ENCODE data around the gene SLC1A4.
A peak's percentile ranks its signal among the peaks of the same experiment; 100 is the strongest.
"Not testable (repeated sequence)": the region's sequence is repeated elsewhere in the genome, so short reads cannot be mapped to it uniquely, and the experiment has no call there.

SLC1A4 gene

DNA sequence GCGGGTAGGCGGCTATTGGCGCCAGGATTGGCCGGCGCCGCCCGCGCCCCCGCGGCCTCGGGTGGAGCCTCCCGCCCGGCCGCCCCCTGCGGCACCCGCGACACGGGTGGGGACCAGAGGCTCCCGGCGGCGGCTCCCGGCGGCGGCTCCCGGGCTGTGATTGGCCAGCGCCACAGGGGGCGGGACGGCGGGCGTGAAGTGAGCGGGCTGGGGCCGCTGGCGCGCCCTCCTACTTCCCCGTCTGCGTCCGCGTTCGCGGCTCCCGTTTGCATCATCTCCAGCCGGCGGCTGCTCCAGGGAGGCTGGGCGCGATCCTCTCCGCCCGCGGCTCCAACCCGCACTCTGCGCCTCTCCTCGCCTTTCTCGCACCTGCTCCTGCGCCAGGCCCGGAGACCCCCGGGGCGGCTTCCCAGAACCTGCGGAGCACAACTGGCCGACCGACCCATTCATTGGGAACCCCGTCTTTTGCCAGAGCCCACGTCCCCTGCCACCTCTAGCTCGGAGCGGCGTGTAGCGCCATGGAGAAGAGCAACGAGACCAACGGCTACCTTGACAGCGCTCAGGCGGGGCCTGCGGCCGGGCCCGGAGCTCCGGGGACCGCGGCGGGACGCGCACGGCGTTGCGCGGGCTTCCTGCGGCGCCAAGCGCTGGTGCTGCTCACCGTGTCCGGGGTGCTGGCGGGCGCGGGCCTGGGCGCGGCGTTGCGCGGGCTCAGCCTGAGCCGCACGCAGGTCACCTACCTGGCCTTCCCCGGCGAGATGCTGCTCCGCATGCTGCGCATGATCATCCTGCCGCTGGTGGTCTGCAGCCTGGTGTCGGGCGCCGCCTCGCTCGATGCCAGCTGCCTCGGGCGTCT is at the start of gene SLC1A4:
Gene SLC1A4, plus strand, starts transcription at position 274 of the 856 bp plus-strand sequence. Its CDS starts 245 bp downstream, at position 519.
- DNase-seq (ENCODE audit: low read depth), result peak; percentile 54

DNA sequence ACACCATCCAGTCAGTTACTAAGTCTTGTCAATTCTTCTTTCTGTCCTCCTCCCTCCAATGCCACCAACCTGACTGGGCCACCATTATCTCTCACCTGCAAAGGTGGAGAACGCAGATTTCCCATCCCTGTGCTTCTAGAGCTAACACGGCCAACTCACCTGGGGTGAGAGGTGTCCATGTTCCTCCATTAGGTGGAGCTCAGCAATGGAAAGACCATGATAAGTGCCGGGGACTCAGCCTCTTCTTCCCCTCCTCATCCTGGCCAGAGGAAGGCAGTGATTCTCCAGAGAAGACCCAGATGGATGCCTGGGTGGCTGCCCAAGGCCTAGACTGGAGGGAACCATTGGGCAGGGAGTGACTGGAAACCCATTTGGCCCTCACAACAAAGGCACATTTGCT is 48.1 kb upstream of the SLC1A4 start:
- DNase-seq (ENCODE audit: low read depth), result no peak

DNA sequence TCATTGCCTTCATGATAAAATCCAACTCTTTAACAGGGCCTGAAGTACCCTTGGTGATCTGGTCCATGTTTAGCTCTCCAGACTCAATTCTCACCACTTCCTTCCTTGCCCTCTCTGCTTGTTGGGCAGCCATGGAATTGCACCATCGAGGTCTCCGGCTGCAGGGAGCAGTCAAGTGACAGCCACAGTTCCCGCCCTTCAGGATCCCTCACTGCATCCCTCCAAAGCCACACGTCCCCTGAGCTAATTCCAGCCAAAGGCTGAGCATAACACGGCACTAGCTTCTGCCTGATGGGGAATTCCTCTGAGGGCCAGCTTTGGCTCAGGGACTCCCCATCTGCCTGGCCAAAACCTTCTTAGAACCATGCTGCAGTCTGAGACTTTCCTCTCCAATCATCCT is 47.4 kb upstream of the SLC1A4 start:
- DNase-seq (ENCODE audit: low read depth), result no peak

DNA sequence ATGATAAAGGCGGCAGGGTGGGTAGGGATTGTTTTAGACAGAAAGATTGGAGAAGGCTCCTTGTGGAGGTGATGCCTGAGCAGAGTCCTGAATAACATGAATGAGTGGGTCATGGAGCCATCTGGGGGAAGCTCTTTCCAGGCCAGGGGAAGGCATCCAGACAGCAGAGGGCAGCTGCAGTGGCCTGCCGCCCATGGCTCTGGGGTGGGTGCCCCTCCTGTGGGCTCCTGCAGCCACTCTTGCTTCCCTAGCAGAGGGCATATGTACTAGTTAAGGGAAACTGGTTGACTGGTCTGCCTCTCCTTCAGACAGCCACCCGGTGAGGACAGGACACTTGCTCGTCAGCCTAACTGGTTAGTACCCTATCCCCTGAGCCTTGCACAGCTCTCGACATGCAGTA is 46.5 kb upstream of the SLC1A4 start:
- no peak for DNase-seq (ENCODE audit: low read depth)

DNA sequence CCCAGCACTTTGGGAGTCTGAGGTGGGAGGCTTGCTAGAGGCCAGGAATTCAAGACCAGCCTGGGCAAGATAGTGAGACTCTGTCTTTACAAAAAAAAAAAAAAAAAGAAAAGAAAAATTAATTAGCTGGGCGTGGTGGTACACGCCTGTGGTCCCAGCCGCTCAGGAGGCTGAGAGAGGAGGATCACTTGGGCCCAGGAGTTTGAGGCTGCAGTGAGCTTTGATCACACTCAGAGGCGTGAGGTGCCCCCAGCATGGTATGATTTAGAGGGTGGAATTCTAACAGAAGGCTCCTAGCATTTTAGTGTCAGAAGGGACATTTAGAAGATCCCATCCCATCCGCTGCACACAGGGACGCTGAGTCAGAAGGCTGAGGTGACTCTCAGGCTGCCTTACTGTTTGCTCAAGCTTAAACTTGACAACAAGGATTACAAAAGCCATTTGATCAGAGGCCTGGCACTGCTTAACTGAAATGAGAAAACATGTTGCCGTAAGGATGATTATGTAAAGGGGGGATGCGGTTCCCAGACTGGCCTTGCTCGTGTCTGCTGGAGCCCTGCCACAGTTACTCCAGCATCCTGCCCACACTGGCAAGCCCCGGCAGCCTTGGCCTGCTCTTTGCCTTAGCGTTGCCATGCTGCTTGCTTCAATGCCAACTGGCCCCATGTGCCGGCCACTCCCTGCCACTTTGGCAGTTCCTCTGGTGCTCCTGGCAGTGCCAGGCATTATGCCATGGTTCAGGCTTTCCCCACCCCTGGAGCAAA is 45.6 kb upstream of the SLC1A4 start:
- no peak for DNase-seq (ENCODE audit: low read depth)

DNA sequence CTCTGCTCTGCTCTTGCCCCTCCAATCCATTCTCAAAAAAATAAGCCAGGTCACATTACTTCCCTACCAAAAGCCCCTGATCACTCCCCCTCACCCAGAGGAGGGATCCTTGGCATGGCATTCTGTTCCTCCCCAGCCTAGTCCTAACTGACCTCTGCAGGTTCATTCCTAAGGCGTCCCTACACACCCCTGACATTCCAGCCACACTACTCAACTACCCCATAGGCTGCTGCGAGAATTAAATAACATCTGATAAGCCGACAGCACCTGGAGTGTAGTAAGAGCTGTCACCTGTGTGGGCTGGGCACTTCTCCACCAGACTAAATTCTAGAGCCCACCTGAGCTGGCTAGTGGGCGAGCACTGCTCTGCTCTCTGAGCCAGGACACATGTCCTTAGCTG is 44.7 kb upstream of the SLC1A4 start:
- no peak for DNase-seq (ENCODE audit: low read depth)

DNA sequence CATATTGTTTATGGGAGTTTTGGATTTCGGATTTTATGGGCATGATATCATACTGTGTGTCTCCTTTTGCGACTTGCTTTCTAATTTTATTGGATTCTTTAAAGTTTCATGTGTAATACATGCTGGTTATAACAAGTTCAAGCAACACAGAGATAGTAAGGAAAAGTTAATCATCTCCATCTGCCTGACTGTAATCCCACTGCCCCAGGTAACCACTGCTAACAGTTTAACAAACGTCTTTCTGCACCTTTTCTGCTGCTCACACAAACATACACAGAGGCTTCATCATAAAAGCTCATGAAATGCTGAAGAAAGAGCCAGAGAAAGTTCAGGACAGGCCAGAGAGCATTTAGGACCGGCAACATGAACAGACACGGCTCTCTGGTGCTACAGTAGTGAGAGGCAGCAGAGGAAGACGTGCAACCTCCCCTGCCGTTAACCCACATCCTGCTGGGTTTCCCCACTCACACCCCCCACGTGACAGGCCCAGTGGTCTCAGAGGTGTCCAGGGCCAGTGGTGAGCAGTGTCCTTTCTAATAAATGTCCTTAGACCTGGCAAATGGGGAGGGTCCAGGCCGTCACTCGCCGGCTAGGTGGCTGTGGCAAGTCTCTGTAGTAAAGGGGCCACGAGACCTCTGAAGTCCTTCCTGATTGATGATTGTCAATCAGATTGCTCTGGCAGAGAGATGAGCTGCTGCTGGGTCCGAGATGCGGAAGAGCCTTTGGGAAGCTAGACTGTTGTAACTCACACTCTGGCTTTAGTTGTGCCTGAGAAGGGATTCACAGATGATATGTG is 43.0 kb upstream of the SLC1A4 start:
- peak; percentile 32 for DNase-seq (ENCODE audit: low read depth)

DNA sequence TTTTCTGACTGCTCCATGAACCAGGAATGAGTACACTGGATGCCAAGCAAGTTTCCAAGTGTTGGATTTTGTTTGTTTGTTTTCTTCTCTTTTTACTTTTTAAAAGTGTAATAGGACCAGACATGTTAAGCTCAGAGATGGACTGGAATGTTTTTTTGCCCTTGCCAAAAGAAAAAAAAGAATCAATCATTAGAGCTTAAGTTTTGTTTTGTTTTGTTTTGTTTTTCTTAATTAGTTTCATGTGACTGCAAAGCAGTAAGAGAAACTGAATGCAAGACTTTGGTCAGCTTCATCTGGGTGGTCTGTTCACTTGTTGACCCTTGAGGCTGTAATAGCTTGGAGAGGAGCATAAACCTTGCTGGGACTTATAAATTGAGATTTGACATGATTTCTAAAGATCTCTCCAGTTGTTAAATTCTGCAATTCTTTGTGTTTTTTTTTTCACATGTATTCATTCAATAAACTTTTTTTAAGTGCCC is 42.4 kb upstream of the SLC1A4 start:
- no peak for DNase-seq (ENCODE audit: low read depth)

DNA sequence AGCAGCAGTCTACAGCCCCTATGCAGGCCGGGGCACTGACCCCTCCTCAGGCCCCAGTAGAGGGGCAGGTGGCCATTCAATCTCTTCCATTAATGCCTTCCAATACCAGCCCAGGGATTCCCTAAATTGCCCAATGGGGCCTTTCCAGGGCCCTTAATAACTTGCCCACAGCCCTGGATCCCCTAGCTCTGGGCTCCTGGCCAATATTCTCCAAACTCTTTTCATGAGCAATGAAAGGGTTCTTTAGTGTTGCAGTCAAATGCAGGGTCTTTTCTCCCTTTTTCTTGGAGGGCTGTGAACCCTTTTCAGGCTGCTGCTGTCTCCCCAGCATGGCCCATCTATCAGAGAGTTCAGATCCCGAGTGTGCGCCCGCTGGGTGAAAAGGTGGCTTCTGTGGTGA is 41.3 kb upstream of the SLC1A4 start:
- no peak for DNase-seq (ENCODE audit: low read depth)

DNA sequence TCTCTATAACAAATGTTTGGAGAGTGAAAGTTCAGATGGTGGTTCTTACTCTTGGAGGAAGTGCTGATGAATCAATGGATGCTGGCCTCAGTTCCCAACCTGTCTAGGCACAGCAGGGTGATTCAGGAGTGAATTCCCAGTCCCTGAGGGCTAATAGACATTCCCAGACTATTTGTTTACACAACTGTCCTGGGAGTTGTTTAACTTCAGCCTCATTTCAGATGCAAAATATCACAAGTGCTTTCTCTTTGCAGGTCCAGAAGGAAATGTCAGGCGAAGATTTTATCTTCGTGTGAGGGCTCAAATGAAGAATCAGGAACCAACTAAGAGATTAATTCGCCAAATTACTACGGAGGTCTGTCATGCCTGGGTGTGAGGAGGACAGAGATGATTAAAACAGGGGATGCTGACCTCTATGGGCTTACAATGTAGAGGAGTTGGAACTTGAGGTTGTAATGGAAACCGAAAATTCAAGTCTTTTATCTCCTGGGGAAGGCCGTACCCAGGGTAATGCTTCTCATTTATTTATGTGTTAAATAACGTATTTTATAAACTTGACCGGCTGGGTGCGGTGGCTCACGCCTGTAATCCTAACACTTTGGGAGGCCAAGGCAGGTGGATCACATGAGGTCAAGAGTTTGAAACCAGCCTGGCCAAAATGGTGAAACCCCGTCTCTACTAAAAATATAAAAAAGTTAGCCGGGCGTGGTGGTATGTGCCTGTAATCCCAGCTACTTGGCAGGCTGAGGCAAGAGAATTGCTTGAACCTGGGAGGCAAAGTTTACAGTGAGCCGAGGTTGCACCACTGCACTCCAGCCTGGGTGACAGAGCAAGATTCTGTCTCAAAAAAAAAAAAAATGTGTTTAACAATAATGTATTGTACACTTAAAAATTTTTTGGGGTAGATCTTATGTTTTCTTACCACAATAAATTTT is 38.7 kb upstream of the SLC1A4 start:
- DNase-seq (ENCODE audit: low read depth), result no peak

DNA sequence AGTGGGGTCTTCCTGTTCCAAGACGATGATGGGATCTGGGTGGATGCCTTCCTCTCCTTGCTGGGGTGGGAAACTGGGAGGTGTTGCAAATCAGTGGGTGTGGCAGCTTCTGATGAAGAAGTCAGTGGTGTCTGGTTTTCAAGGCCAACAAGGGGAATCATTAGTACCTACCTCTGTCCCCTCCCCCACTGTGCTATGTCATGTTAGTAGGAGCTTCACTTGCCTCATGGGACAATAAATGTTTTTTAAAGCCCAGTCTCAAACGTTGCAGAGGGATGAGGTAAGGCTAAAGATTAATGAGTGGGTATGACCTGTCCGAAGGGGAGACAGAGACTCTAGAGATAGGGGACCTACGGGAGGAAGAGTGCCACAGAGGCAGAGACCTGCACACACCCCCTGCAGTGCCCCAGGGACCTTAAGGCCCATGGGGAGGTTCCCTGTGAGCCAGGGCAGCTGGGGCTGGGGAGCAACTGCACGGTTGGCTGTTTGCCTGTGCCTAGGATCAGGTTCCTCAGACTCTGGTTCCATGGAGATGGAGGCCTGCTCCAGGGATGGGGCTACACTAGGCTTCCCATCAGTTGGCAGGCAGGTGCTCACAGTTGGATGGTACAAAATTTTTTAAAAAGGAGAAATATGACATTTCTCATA is 37.8 kb upstream of the SLC1A4 start:
- no peak for DNase-seq (ENCODE audit: low read depth)

DNA sequence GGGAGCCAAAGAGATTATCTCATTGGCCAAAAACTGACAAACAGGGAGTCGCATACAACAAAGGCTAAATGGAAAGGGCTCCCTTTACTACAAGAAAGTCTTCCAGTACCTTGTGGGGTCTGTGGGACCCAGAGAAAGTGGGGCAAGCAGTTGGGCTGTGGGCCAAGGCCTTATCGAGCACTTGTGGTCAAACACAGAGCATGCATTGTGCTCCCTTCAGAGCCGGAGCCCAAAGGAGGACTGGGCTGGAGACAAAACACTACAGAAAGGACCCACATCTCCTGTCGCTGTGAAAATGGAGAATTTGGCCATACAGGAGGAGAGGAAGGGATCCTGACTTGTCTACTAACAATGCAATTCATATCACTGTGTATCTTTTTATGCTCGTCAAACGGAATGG is 37.1 kb upstream of the SLC1A4 start:
- no peak for DNase-seq (ENCODE audit: low read depth)

DNA sequence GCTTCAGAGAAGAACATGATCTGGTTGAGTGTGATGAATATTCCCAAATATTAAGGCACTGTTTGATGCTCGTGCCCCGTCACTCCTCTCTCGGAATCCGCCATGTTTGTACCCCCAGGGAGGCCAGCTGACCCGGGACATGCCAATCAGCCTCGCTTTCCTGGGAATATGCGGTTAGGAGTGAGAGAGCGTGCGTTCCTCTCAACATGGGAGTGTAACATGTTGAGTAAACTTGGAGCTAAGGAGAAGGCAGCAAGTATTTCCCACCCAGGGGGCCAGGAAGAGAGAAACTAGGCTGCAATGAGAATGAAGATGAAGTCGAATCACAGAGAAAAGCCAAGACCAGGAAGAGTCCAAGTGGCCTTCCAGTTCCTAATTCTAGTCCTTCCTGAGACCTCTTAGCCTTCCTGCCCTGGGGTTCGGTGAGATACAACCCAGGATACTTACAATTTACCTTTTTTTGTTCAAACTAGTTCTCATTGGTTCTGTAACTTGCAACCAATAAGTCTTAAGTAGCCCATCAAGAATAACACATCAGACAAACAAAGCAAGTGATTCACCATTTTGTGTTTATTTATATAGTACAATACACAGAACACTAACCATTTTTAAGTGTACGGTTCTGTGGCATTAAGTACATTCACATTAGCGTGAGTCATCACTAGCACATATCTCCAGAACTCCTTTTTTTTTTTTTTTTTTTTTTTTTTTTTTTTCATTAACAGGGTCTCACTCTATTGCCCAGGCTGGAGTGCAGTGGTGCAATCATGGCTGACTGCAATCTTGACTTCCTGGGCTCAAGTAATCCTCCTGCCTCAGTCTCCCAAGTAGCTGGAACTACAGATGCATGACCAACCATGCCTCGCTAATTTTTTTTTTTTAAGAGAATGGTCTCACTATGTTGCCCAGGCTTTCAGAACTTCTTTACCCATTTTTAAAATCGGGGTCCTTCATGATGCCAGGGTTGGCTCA is 36.4 kb upstream of the SLC1A4 start:
- no peak for DNase-seq (ENCODE audit: low read depth)

DNA sequence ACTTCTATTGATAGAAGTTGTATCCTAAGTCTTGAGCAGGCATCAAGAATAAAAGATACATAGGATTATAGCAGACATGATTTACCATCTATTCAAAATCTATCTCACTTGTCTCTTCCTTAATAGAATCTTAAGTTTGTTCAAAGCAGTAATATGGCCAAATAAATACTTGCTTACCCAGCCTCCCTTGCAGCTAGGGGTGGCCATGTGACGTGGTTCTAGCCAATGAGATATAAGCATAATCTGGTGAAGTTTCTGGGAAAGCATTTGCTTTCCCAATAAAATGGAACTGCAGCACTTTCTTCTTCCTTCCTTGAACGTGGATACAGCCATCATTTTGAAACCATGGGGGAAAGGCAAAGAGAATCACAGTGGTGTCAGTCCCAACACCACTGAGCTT is 33.7 kb upstream of the SLC1A4 start:
- no peak for DNase-seq (ENCODE audit: low read depth)

DNA sequence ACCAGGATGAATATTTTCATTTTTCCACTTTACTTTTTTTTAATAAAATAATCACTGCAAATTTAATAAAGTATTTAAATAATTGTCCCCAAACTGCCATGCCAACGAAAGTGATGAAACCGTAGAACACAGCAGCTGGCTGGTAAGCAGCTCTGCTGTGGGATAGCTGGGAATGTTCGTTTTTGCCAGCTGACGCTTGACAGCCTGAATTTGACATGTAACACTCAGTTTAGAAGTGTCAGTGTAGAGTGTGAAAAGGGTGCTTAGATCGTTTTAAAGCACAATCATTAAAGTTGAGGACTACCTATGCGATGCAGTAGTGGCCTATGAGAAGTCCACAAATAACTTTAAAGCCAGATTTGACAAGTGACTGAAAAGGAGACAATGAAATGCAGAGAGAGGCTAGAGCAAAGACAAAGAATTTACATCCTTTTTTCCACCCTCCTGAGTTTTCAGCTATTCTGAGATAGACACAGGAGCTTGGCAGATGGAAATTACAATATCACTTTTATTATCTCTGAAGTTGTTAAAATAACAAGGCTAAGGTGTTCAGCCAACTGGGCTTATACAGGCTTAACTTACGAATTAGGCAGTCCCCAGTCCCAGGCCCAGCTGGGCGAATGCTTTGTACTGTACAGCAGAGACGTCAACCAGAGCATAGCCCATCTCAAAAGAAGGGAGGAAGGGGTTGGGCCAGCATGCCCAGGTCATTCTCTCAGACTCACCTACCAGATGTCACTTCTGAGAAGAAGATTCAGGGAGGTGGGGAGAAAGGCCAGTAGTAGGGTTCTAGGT is 31.9 kb upstream of the SLC1A4 start:
- no peak for DNase-seq (ENCODE audit: low read depth)

DNA sequence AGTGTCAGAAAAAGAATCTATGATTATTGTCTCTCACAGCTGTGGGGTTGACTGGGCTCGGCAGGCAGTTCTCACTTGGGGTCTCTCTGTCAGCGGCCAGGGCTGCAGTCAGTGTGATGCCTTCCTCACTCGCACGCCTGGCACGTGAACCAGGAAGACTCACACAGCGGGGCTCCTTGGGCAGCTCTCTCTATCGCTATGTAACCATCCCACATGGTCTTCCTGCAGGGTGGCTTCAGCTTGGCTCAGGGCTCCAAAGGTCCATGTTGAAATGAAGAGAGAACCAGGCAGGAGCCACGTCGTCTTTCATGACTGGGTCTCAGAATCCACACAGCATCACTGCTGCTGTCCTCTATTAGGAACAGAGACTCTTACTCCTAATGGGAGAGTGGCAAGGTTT is 30.6 kb upstream of the SLC1A4 start:
- DNase-seq (ENCODE audit: low read depth), result no peak

DNA sequence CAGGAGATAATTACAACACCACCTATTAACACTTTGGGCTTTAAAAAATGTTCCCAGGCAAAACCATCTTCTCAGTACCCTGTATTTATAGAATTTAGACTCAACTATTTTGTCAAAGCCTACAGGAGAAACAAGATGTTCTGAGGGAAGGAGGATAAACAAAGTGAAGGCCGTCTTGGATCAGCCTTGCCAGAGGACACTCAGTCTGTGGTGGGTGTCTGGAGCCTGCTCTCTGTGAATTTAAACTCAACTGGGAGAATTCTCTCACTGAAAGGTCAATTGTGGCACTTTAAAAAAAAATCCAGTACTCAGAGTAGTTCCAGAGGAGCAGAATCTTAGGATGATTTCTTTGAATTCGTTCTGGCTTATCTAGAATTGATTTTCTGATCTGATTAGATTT is 28.4 kb upstream of the SLC1A4 start:
- no peak for DNase-seq (ENCODE audit: low read depth)

DNA sequence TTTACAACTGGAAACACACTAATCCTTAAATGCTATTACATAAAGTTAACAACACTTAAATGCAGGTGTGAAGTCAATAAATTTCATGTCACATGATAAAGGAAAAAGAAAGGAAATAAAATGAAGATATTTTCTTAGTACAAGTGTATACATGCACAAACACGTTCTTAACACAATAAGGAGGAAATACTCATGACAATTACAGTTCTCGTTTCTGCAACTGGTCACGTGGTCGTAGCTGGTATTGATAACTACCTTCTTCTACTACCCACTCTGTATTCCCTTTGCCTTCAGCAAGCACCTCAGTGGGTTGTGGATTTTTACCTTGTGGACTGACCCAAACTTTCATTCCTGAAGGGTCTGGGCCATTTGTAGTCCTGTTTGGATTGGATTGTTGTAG is 26.1 kb upstream of the SLC1A4 start:
- DNase-seq (ENCODE audit: low read depth), result not testable (repeated sequence)

DNA sequence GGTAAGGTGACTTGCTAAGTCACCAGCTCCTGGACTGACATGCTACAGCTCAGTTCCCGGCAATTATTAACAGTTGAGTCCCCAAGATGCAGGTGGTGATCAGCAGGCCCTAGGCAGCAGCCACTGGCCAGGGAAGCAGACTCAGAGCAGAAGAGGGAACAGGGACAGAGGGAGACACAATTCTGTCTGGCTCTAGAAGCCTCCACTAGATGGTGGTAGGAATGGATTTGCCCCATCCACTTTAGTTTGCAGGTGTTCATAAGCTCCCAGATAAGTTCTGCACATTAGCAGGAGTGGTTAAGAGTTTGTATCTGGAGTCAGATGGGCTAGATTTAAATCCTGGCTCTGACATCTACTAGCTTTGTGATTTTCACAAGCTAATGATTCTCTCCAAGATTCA is 25.5 kb upstream of the SLC1A4 start:
- no peak for DNase-seq (ENCODE audit: low read depth)

All from stimulated activated CD8-positive, alpha-beta memory T cell treated with anti-CD3 and anti-CD28 coated beads, Interleukin-15, amount 100 ng/mL, for 1 hour (primary cell).